ENCODE data around the gene HOXD3. TPM values are rescaled to one million over a fixed set of nuclear protein-coding genes. Genes with fewer than 3 reads are reported as not detected.

HOXD3 gene
- total and polyA plus RNA-seq, 4 experiments from 2014 or later, result not detected

DNA sequence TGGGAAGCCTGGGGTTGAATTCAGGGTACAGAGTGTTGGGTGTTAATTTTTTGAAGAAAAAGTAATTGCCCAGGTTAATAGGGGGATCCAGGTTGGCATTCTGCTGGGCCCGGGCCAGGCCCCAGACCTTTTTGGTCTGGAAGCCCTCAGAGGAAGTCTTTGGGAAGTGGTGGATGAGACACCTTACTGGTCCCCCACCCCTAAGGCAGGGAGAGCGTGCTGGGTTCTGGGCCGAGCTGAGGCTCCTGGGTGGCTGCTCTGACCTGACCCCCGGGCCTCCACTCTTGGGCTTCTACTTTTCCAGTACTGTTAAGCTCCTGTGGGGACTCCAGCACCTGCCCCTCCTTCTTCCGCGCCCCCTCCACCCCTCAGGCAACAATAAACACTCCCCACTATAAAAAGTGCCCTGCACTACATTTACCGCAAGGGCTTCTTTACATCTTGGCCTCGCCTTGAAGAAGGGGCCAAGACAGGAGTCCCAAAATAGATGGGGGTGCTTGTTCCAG lies 753 bp upstream of the HOXD3 start:
- peaks cover 0 to 1% of the 10 kb centered on the region in 2 donors for H3K36me3 Mint-ChIP-seq
- H3K9me3 Mint-ChIP-seq, result peaks cover 0 to 17% (median 1%) of the 10 kb centered on the region in 8 donors
- peaks cover 54% of the 10 kb centered on the region for H3K27me3 ChIP-seq (ENCODE audit: insufficient read depth, low read length)
- H3K9me3 ChIP-seq (ENCODE audit: control insufficient read depth in 1 of 2, low read length in 2 of 2), result no peaks in the 10 kb centered on the region
- no peak overlapping the region for H3K27ac ChIP-seq (ENCODE audit: low read depth, low read length)
- H3K4me3 Mint-ChIP-seq, result peak overlapping the region in 1 of 8 donors; percentile 64
- intact Hi-C loops (cut with micrococcal nuclease), result no loop called here
- peaks cover 6% of the 10 kb centered on the region for H3K4me1 ChIP-seq (ENCODE audit: insufficient read depth, low read length)
- H3K36me3 ChIP-seq (ENCODE audit: insufficient read depth, low read length), result no peaks in the 10 kb centered on the region
- ChIA-PET POLR2A (ENCODE audit: partially characterized antibody) (no interaction called here), CTCF (ENCODE audit: partially characterized antibody) (no interaction called here)
- H3K27ac Mint-ChIP-seq, result peak overlapping the region in 1 of 7 donors; percentile 27
- H3K27me3 Mint-ChIP-seq, result peaks cover 53 to 59% of the 10 kb centered on the region in 2 donors
- DNase-seq, result no peak
- no peak overlapping the region for H3K4me3 ChIP-seq (ENCODE audit: low read length in 2 of 2)
- H3K4me1 Mint-ChIP-seq, result peaks cover 6 to 25% (median 8%) of the 10 kb centered on the region in 4 donors

DNA sequence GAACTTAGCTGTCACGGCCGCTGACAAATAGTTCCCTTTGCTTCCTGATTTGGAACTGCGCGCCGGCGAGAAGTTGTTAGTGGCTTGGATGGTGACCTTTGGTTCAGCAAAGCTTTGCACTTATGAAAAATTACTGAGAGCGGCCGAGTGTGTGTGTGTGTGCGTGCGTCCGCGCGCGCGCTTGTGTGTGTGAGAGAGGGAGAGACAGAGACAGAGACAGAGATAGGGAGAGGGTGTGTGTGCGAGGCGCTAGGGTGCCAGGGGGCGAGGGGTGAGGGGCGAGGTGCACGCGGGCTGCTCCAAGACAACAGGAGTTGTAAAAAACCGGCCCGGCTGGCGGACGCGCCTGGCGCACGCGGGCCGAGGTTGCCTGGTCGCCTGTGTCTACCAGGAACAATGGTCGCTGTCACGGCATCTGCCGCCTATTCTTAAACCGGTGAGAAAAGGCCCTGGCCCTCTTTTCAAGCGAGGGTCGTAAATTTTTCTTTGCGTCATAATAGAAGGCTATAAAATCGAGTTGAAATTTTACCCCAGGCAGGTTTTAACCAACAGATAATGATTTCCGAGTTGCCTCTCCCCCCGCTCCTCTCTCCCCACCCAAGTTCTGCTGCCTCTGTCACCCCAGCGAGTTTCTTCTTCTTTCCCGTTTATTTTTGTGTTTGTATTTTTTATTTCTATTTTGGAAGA lies 535 bp downstream of the HOXD3 start:
- no peaks in the 10 kb centered on the region for H3K36me3 ChIP-seq (ENCODE audit: insufficient read depth, low read length)
- no peaks in the 10 kb centered on the region for H3K9me3 ChIP-seq (ENCODE audit: control insufficient read depth in 1 of 2, low read length in 2 of 2)
- peaks cover 6% of the 10 kb centered on the region for H3K4me1 ChIP-seq (ENCODE audit: insufficient read depth, low read length)
- peaks cover 60 to 65% of the 10 kb centered on the region in 2 donors for H3K27me3 Mint-ChIP-seq
- H3K4me3 Mint-ChIP-seq, result peak overlapping the region in 6 of 8 donors; percentile 0 to 69 (median 16)
- intact Hi-C loops (cut with micrococcal nuclease), result no loop called here
- H3K36me3 Mint-ChIP-seq, result peaks cover 0 to 1% of the 10 kb centered on the region in 2 donors
- H3K4me3 ChIP-seq (ENCODE audit: low read length in 2 of 2), result no peak overlapping the region
- peak overlapping the region in 3 of 7 donors; percentile 5 to 75 (median 34) for H3K27ac Mint-ChIP-seq
- no peak for DNase-seq
- POLR2A ChIA-PET (ENCODE audit: partially characterized antibody), result no interaction called here
- peaks cover 59% of the 10 kb centered on the region for H3K27me3 ChIP-seq (ENCODE audit: insufficient read depth, low read length)
- CTCF ChIA-PET (ENCODE audit: partially characterized antibody), result no interaction called here
- H3K9me3 Mint-ChIP-seq, result peaks cover 0 to 17% (median 2%) of the 10 kb centered on the region in 8 donors
- peaks cover 6 to 22% (median 8%) of the 10 kb centered on the region in 4 donors for H3K4me1 Mint-ChIP-seq
- no peak overlapping the region for H3K27ac ChIP-seq (ENCODE audit: low read depth, low read length)

DNA sequence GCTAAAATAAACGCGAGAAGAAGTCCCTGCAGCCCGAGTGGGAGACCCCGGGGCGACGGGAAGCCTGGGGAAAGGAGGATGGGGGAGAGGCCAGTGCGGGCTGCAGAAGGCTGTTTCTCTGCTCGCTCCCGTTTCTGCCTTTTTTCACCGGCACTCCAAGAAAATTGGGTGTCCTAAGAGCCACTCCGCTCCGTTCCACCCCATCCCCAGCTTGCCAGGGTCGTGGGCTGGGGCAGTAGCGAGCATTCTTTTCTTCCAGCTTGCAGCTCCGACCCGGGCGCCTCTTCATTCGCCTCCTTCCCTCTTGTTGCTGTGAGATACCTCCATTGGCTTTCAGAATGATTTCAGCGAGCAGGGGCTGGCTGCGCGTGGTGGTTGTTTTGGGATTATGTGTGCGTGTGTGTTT lies 1.1 kb downstream of the HOXD3 start:
- Histone ChIP-seq H3K27ac (ENCODE audit: low read depth, low read length) (no peak overlapping the region), H3K4me1 (ENCODE audit: insufficient read depth, low read length) (peaks cover 6% of the 10 kb centered on the region), H3K27me3 (ENCODE audit: insufficient read depth, low read length) (peaks cover 60% of the 10 kb centered on the region), H3K4me3 (ENCODE audit: low read length in 2 of 2) (no peak overlapping the region), H3K9me3 (ENCODE audit: control insufficient read depth in 1 of 2, low read length in 2 of 2) (no peaks in the 10 kb centered on the region), H3K36me3 (ENCODE audit: insufficient read depth, low read length) (no peaks in the 10 kb centered on the region)
- Mint-ChIP-seq H3K27me3 (peaks cover 59 to 65% of the 10 kb centered on the region in 2 donors), H3K36me3 (peaks cover 0 to 1% of the 10 kb centered on the region in 2 donors), H3K9me3 (peaks cover 0 to 19% (median 2%) of the 10 kb centered on the region in 8 donors), H3K4me3 (peak overlapping the region in 4 of 8 donors; percentile 17 to 77 (median 36)), H3K27ac (peak overlapping the region in 3 of 7 donors; percentile 34 to 64 (median 43)), H3K4me1 (peaks cover 6 to 20% (median 8%) of the 10 kb centered on the region in 4 donors)
- ChIA-PET POLR2A (ENCODE audit: partially characterized antibody) (no interaction called here), CTCF (ENCODE audit: partially characterized antibody) (no interaction called here)
- intact Hi-C loops (cut with micrococcal nuclease), result no loop called here
- no peak for DNase-seq

DNA sequence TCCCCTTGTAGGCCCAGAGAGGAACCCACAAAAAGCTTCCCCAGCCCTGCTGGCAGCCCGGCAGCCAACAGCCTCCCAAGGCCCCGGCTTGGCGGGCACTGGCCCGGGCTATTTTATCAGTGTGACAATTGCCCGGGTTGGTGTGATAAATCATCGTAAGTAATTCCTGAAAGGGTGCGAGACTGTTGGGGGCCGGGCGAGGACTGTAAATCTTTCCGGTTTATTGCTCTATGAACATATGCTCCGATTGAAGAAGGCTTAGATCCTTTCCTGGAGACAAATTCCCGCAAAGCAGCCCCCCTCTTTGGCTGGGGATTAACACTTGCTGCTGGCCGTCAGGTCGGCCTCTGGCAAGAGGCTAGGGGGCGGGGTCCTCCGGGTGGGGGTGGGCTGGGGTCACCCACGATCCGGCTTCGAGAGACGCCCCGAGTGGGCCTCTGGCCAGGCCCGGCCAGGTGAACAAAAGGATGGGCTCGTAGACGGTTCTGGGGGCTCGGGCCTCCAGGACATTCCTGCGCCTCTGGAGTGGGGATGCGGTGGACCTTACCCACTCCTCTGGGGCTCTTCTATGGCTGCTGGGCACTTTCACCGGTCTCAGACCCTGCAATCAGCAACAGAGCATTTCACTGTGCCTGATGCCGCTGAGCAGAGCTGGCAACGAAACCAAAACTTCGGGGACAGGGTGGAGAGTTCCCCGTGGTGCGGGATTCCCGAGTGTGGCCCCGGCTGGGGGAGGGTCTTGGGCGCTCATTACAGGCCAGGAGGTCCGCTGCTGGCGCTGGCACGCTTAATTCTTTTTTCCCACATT lies 2.0 kb downstream of the HOXD3 start:
- Histone ChIP-seq H3K27ac (ENCODE audit: low read depth, low read length) (no peak overlapping the region), H3K27me3 (ENCODE audit: insufficient read depth, low read length) (peaks cover 66% of the 10 kb centered on the region), H3K9me3 (ENCODE audit: control insufficient read depth in 1 of 2, low read length in 2 of 2) (no peaks in the 10 kb centered on the region), H3K36me3 (ENCODE audit: insufficient read depth, low read length) (no peaks in the 10 kb centered on the region), H3K4me1 (ENCODE audit: insufficient read depth, low read length) (peaks cover 6% of the 10 kb centered on the region), H3K4me3 (ENCODE audit: low read length in 2 of 2) (no peak overlapping the region)
- Mint-ChIP-seq H3K4me1 (peaks cover 6 to 25% (median 10%) of the 10 kb centered on the region in 4 donors), H3K36me3 (peaks cover 0 to 1% of the 10 kb centered on the region in 2 donors), H3K27ac (peak overlapping the region in 2 of 7 donors; percentile 46 to 88), H3K27me3 (peaks cover 63 to 70% of the 10 kb centered on the region in 2 donors), H3K9me3 (peaks cover 0 to 22% (median 7%) of the 10 kb centered on the region in 8 donors), H3K4me3 (peak overlapping the region in 2 of 8 donors; percentile 20 to 39)
- CTCF ChIA-PET (ENCODE audit: partially characterized antibody), result no interaction called here
- intact Hi-C loops (cut with micrococcal nuclease), result no loop called here
- no peak for DNase-seq
- POLR2A ChIA-PET (ENCODE audit: partially characterized antibody), result no interaction called here

DNA sequence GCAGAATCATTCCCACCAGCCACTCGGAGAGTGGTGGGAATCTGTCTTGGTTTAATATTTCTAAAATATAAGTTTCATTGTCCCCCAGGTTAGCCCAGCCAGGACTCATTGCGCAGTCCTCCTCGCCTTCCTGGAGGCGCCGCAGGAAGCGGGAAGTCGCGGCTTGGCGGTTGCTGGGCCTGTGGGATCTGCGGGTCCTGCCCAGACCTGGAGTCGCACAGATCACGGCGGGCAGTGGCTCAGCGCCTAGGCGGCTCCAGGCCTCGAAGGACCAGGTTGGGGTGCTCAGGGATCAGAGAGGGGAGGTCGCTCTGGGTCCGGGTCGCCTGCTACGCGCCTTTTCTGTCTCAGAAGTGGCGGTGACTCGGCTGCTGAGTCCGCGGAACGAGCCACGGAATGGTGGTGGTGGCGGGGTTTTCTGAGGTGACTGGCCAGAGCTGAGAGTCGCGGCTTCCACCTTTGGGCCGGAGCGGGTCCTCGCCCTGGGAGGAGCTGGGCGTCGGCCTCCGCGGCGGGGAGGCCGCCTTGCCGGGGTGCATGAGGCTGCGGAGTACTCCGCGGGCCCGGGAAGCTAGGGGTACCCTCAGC lies 2.6 kb downstream of the HOXD3 start:
- H3K27ac Mint-ChIP-seq, result peak overlapping the region in 1 of 7 donors; percentile 46
- H3K9me3 Mint-ChIP-seq, result peaks cover 0 to 28% (median 9%) of the 10 kb centered on the region in 8 donors
- peak overlapping the region in 2 of 8 donors; percentile 20 to 39 for H3K4me3 Mint-ChIP-seq
- peaks cover 0 to 1% of the 10 kb centered on the region in 2 donors for H3K36me3 Mint-ChIP-seq
- CTCF ChIA-PET (ENCODE audit: partially characterized antibody), result no interaction called here
- Histone ChIP-seq H3K27me3 (ENCODE audit: insufficient read depth, low read length) (peaks cover 63% of the 10 kb centered on the region), H3K36me3 (ENCODE audit: insufficient read depth, low read length) (no peaks in the 10 kb centered on the region), H3K27ac (ENCODE audit: low read depth, low read length) (no peak overlapping the region), H3K4me3 (ENCODE audit: low read length in 2 of 2) (no peak overlapping the region), H3K4me1 (ENCODE audit: insufficient read depth, low read length) (peaks cover 6% of the 10 kb centered on the region), H3K9me3 (ENCODE audit: control insufficient read depth in 1 of 2, low read length in 2 of 2) (no peaks in the 10 kb centered on the region)
- DNase-seq, result no peak
- H3K4me1 Mint-ChIP-seq, result peaks cover 8 to 32% (median 12%) of the 10 kb centered on the region in 4 donors
- H3K27me3 Mint-ChIP-seq, result peaks cover 63 to 72% of the 10 kb centered on the region in 2 donors
- intact Hi-C loops (cut with micrococcal nuclease), result no loop called here
- POLR2A ChIA-PET (ENCODE audit: partially characterized antibody), result no interaction called here

DNA sequence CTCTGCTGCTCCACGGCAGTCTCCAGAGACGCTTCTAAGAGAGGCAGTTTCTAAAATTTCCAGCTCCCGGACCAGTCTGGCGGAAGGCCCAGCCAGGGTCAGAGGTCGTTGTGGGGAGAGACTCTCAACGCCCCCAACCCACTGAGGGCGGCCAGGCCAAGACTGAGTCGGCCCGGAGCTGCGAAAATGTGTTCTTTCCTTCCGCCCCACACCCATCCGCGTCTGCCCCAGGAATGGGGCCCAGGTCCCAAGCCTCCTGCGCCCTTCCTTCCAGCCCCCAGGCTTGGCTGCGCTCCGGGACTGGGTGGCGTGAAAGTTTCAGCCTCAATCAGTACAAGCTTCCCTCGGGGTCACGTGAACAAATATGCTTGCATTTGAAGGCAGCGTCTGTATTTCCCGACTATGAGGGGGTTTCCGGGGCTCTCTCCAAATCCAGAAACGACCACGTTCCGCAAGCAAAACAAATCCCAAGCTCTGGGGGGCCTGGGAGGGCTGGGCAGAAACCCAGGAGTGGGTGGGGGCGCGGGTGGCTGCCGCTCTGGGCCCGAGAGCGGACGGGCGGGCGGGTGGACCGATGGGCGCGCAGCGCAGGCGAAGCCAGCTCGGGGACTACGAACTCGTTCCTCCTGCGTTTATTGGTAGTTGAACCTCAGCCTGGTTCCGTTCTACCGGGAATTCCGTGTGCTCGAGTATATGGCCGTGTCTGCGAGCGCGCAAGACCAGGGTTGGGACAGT lies 3.3 kb downstream of the HOXD3 start:
- Histone ChIP-seq H3K27ac (ENCODE audit: low read depth, low read length) (no peak overlapping the region), H3K36me3 (ENCODE audit: insufficient read depth, low read length) (no peaks in the 10 kb centered on the region), H3K27me3 (ENCODE audit: insufficient read depth, low read length) (peaks cover 61% of the 10 kb centered on the region), H3K4me1 (ENCODE audit: insufficient read depth, low read length) (peaks cover 6% of the 10 kb centered on the region), H3K9me3 (ENCODE audit: control insufficient read depth in 1 of 2, low read length in 2 of 2) (no peaks in the 10 kb centered on the region), H3K4me3 (ENCODE audit: low read length in 2 of 2) (no peak overlapping the region)
- POLR2A ChIA-PET (ENCODE audit: partially characterized antibody), result no interaction called here
- peak overlapping the region in 2 of 7 donors; percentile 47 to 59 for H3K27ac Mint-ChIP-seq
- peaks cover 8 to 32% (median 12%) of the 10 kb centered on the region in 4 donors for H3K4me1 Mint-ChIP-seq
- peaks cover 0 to 1% of the 10 kb centered on the region in 2 donors for H3K36me3 Mint-ChIP-seq
- DNase-seq, result no peak
- intact Hi-C loops (cut with micrococcal nuclease), result no loop called here
- H3K9me3 Mint-ChIP-seq, result peaks cover 0 to 33% (median 9%) of the 10 kb centered on the region in 8 donors
- H3K27me3 Mint-ChIP-seq, result peaks cover 61 to 72% of the 10 kb centered on the region in 2 donors
- CTCF ChIA-PET (ENCODE audit: partially characterized antibody), result no interaction called here
- H3K4me3 Mint-ChIP-seq, result no peak overlapping the region

Measured in CD4-positive, alpha-beta memory T cell (primary cell).